Stomach (tissue), 4 donors: ENCODE measurements around the gene CCDC116.

Experiments used
- CTCF ChIP-seq, 7 experiments: fragments of 450-650 bp in 4 of 7; fragments of 200-600 bp in 3 of 7; sonication (generic) in 3 of 7; IDR thresholded peaks; one replicate each; pipeline ENCODE4 v1.5.1; 2016 to 2019; ENCODE audit warnings: antibody characterized with exemption in 7 of 7, control low read depth in 2 of 7, mild to moderate bottlenecking in 1 of 7
- POLR2A ChIP-seq, 4 donors: fragments of 450-650 bp; IDR thresholded peaks; one replicate each; pipeline ENCODE4 v1.6.1; 2016; ENCODE audit warnings: antibody characterized with exemption in 4 of 4, control low read depth in 2 of 4, mild to moderate bottlenecking in 1 of 4, moderate library complexity in 1 of 4
- POLR2AphosphoS5 ChIP-seq, 3 donors: sonication (generic); formaldehyde crosslinking; IDR thresholded peaks; one replicate each; pipeline ENCODE4 v1.6.1; 2016; ENCODE audit warnings: antibody characterized with exemption in 3 of 3

DNA sequence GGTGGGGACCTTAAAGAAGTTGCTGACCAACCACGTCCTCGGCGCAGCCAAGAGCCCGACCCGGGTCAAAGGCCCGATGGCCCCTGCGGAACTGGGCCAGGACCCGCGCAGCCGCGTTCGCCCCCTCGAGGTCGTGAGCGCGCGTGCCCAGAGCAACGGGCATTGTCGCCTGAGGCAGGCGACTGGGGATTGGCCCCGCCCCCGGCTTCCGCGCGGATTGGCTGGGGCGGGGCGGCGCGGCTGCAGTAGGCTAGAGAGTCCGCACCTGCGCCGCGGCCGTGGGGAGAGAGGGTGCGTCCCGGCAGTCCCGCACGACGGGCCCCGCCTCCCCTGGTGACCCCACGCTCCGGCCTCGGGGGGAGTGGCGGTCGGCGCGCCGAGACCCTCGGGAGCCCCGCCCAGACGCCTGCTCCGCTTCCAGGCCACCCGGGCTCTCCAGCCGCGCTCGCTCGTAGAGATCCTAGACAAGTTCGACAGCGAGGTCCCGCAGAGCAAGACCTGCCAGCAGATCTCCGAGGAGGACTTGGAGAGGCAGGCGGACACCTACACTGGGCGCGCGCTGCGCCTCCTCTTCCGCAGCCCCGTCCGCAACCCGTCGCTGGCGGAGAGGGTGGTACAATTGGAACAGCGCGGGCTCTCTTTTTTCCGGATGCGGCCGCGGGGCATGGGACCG lies 24.9 kb downstream of the CCDC116 start:
- no peak for TF ChIP-seq POLR2A (IDR thresholded peaks at IDR 0.05)
- TF ChIP-seq CTCF (IDR thresholded peaks at IDR 0.05) = peak in 1 of 7 experiments; percentile 14
- no peak for TF ChIP-seq POLR2AphosphoS5 (IDR thresholded peaks at IDR 0.05)
